RWPE2 (cell line): ENCODE data around the gene CHST11.

ENCODE experiments used
- ATAC-seq: fragments of 200-7000 bp; cut with Tn5 transposase; 3 replicates; pipeline ENCODE4 v1.9.1; 2021; ENCODE audit warnings: low read depth
- DNase-seq: peaks from one replicate; pipeline ENCODE4 v3.0.0-alpha.2; 2020; ENCODE audit warnings: low spot score
- H3K27ac ChIP-seq: fragments of 450-650 bp; 2 replicates; pipeline ENCODE4 v1.5.1; 2017; ENCODE audit warnings: mild to moderate bottlenecking; ENCODE audit not compliant: poor library complexity, severe bottlenecking
- H3K27me3 ChIP-seq: fragments of 250-450 bp; sonication (Bioruptor Pico); 2 replicates; pipeline ENCODE4 v1.5.1; 2021; ENCODE audit warnings: mild to moderate bottlenecking, moderate library complexity; ENCODE audit not compliant: insufficient read depth, poor library complexity, severe bottlenecking
- H3K36me3 ChIP-seq: fragments of 250-450 bp; sonication (Bioruptor Pico); 2 replicates; pipeline ENCODE4 v1.5.1; 2020; ENCODE audit warnings: low read depth, mild to moderate bottlenecking, moderate library complexity
- H3K4me1 ChIP-seq: fragments of 250-450 bp; sonication (Bioruptor Pico); 2 replicates; pipeline ENCODE4 v1.5.1; 2021; ENCODE audit warnings: mild to moderate bottlenecking, moderate library complexity; ENCODE audit not compliant: insufficient read depth, poor library complexity, severe bottlenecking
- H3K4me3 ChIP-seq: fragments of 250-450 bp; sonication (Bioruptor Pico); 2 replicates; pipeline ENCODE4 v1.5.1; 2021; ENCODE audit warnings: mild to moderate bottlenecking, moderate library complexity; ENCODE audit not compliant: severe bottlenecking
- H3K9me3 ChIP-seq: fragments of 250-450 bp; sonication (Bioruptor Pico); 2 replicates; pipeline ENCODE4 v1.5.1; 2021; ENCODE audit warnings: mild to moderate bottlenecking, moderate library complexity; ENCODE audit not compliant: severe bottlenecking
- CTCF ChIP-seq: fragments of 450-650 bp; IDR thresholded peaks from one replicate; pipeline ENCODE4 v1.5.1; 2017; ENCODE audit warnings: mild to moderate bottlenecking, moderate library complexity; ENCODE audit not compliant: poor library complexity, severe bottlenecking

The CHST11 gene

GRCh38 chr12:104585448-104586055 lies 128.8 kb downstream of the CHST11 start:
- peaks cover 42% of the 10 kb centered on the region for H3K4me1 ChIP-seq

GRCh38 chr12:104586351-104586919 lies 129.7 kb downstream of the CHST11 start:
- H3K4me3 ChIP-seq = no peak overlapping the region
- H3K36me3 ChIP-seq = no peaks in the 10 kb centered on the region
- DNase-seq (no peak), ATAC-seq (no peak)
- H3K27ac ChIP-seq = peak overlapping the region; percentile 99
- no peak for TF ChIP-seq CTCF
- H3K27me3 ChIP-seq = no peaks in the 10 kb centered on the region
- H3K9me3 ChIP-seq = no peaks in the 10 kb centered on the region
- H3K4me1 ChIP-seq = peaks cover 46% of the 10 kb centered on the region

More at GRCh38 chr12:104585448-104586055, 128.8 kb downstream of the CHST11 start:
- no peak overlapping the region for H3K4me3 ChIP-seq
- no peaks in the 10 kb centered on the region for H3K9me3 ChIP-seq
- no peak for ATAC-seq
- no peaks in the 10 kb centered on the region for H3K27me3 ChIP-seq
- no peak for DNase-seq
- H3K27ac ChIP-seq = peak overlapping the region; percentile 99
- no peaks in the 10 kb centered on the region for H3K36me3 ChIP-seq
- TF ChIP-seq CTCF = no peak

- H3K9me3 ChIP-seq = no peaks in the 10 kb centered on the region
- peak overlapping the region; percentile 6 for H3K4me3 ChIP-seq
- H3K27ac ChIP-seq = peak overlapping the region; percentile 99
- peak; percentile 16 for TF ChIP-seq CTCF
- ATAC-seq (peak; percentile 89), DNase-seq (peak; percentile 94)
- no peaks in the 10 kb centered on the region for H3K36me3 ChIP-seq
- no peaks in the 10 kb centered on the region for H3K27me3 ChIP-seq
- peaks cover 48% of the 10 kb centered on the region for H3K4me1 ChIP-seq
These were observed 131.5 kb downstream of the CHST11 start for GRCh38 chr12:104588047-104588920.

GRCh38 chr12:104588921-104589590 lies 132.3 kb downstream of the CHST11 start:
- no peak for ATAC-seq
- no peaks in the 10 kb centered on the region for H3K9me3 ChIP-seq
- H3K4me1 ChIP-seq = peaks cover 48% of the 10 kb centered on the region
- no peak for DNase-seq
- no peak for TF ChIP-seq CTCF
- H3K36me3 ChIP-seq = no peaks in the 10 kb centered on the region
- H3K4me3 ChIP-seq = no peak overlapping the region
- H3K27me3 ChIP-seq = no peaks in the 10 kb centered on the region
- H3K27ac ChIP-seq = peak overlapping the region; percentile 99
